Measurements from ENCODE around the gene GRAMD1B.
A peak's percentile ranks its signal among the peaks of the same experiment; 100 is the strongest.

The GRAMD1B gene

DNA sequence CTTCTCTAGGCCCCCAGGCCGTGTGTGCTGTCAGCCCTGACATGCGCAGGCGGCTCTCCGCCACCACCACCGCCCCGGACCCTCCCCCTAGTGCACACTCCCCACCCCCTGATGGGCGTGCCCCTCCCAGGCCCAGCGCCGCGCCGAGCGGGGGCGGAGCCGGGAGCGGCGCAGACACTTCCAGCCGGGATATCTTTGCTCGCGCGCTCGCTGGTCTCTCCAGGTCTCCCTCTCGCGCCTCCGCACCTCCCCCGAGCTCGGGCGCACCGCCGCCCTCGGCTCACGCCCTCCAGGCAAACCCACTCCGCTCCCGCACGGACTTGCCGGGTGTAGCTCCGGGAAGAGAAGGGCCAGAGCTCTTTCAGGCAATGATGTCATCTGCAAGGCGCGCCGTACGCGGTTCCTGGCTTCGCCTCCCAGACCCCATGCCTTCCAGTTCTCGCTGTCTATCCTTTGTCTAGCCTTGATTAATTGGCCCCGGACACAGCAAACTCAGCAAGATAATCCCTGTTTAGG is 224.6 kb downstream of the GRAMD1B start, which contains the start of gene SCN3B:
TSS of gene SCN3B (minus strand) at position 59 of the 516 bp plus-strand sequence. CDS start 823 bp downstream, outside the sequence.
- no peak for DNase-seq

DNA sequence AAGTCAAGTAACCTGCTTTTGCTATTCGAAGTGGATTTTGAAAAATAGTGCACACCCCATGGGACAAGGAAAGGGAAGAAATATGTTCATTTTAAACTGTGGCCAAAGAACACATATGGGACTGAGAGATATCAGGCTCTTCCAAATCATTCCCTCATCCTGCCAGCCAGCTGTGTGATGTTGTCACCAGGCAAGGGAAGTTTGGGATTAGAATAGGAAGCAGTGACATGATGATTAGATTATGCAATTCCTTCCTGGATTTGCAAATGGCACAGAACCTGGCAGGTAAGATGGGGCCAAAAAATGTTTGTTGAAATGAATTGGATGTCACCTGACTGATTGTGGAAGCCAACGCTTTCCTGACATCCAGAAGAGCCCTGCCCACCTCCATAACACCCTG is 229.2 kb downstream of the GRAMD1B start:
- no peak for DNase-seq

DNA sequence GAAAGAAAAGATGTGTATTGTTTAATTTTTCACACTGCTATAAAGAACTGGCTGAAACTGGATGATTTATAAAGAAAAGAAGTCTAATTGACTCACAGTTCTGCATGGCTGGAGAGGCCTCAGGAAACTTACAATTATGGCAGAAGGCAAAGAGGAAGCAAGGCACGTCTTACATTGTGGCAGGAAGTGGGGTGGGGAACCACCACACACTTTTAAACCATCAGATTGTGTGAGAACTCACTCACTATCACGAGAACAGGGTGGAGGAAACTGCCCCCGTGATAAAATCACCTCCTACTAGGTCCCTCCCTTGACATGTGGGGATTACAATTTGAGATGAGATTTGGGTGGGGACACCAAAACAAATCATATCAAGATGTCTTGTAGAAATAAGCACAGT is 229.9 kb downstream of the GRAMD1B start:
- peak; percentile 13 to 16 for DNase-seq

DNA sequence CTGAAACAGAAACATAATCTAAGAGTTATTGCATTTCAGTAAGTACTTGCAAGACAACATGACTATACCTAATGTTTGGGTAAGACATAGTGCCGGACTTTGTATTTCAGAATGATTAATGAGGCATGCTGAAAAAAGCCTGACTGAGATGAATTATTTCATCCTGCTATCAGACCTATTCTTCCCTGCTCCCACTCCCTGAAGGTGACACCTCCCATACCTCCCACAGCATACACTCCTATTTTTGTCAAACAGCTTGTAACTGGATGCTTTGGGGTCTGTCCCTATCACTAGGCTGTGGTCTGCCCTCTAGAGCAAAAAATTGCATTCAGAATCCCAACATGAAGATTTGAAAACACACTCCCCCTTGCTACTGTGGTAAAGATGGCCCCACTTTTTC is 235.2 kb downstream of the GRAMD1B start:
- no peak for DNase-seq

DNA sequence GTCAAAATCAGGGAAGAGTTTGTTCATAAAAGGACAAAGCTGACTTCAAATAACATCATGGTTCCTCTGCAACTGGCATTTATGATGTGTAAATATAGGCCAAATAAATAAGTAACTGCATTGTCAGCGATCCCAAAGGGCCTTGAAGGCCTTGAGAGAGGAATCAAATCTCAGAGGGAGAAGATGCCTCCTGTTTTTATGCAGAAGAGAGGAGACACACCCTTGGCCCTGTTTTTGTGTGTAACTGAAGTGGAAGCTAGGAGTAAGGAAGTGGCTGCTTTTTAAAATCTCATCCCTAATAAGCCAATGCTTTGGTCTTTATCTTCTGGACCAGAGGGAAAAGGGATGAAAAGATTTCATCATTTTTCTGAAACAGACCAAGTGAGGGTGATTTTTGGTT is 240.0 kb downstream of the GRAMD1B start:
- DNase-seq = no peak

DNA sequence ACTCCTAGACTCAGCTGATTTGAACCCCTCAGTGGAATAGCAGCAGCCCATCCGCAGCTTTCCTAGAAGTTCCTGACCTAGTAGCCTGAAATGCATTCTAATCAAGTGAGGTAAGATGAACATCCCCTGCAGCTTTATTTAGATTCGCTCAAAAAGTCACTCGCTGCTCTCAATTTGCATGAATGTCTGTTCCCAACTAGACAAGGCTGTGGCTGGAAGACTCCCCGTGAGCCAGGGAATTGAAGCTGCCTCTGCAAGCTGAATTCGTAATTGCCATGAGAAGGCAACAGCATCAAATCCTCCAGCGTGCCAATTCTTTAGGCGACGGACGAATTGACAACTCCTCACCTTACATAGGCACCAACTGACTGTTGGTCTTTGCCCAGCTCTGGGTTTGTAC is 241.5 kb downstream of the GRAMD1B start:
- DNase-seq = no peak

DNA sequence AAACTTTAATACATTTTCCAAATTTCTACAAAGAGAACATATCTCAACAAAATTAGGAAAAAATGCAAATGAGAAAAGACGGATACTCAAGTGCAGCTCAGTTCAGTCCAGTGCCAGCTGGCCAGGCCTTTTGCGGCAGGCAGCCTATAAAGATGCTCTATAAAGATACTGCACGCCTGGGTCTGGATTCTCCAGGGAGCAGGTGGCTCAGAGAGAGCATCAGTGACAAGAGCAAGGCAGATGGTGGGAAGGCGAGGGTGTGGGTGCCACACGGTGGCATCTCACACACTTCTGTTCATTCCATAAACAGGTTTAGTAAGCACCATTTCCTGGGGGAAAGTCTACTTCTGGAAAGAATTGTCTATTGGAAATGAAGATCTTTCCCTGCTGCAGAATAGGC is 242.5 kb downstream of the GRAMD1B start:
- DNase-seq = no peak

DNA sequence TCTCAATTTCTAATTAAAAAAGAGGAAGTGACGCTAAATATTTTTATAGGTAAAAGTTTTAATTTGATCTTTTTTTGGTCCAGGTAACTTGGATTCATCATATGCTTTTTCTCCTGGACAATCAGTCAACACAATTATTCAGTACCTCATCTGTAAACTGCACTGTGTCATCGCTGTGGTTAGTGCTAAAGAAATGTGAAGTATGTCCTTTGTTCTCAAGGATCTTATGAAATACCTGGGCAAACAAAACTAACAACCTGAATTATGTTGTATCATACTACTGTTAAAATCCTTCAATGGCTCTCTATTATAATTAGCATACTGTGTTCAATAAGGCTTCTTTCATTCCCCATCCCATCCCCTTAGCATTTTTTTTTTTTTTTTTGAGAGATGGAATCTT is 244.2 kb downstream of the GRAMD1B start:
- DNase-seq = no peak
